ENCODE data around the gene GABRA5. TPM values are rescaled to one million over a fixed set of nuclear protein-coding genes. Genes with fewer than 3 reads are reported as not detected.

The GABRA5 gene
- total RNA-seq, 1 experiment from 2014 or later: 23.3 TPM

- no peak for TF ChIP-seq TEAD1 (CRISPR knock-in tag; IDR thresholded peaks at IDR 0.05)
These were observed 8.1 kb downstream of the GABRA5 start (continued) for GRCh38 chr15:26874774-26875475.

DNA sequence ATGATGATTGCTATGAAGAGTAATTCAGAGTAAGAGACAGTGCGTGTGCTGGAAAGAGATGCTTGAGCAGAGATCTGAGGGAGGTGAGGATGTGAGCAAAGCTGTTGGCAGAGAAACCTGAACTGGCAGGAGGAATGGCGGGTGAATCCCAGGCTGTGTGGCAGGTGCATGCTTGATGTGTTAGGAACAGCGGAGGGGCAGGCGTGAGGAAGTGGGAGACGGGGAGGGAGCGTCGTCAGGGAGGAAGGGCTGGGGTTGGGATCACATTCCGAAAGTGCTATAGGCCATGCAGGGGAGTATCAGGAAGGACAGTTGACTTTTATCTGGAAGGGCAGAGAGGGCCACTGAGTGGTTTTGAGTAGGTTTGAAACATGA is 8.6 kb downstream of the GABRA5 start:
- TF ChIP-seq JAZF1 (CRISPR knock-in tag; IDR thresholded peaks at IDR 0.05): no peak
- TF ChIP-seq CDX4 (CRISPR knock-in tag; IDR thresholded peaks at IDR 0.05; ENCODE audit: borderline replicate concordance): no peak
- TF ChIP-seq ZNF219 (CRISPR knock-in tag; IDR thresholded peaks at IDR 0.05; ENCODE audit: borderline replicate concordance): no peak
- TF ChIP-seq, protein P1, sequence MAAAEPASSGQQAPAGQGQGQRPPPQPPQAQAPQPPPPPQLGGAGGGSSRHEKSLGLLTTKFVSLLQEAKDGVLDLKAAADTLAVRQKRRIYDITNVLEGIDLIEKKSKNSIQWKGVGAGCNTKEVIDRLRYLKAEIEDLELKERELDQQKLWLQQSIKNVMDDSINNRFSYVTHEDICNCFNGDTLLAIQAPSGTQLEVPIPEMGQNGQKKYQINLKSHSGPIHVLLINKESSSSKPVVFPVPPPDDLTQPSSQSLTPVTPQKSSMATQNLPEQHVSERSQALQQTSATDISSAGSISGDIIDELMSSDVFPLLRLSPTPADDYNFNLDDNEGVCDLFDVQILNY (CRISPR knock-in tag; IDR thresholded peaks at IDR 0.05): no peak
- no peak for TF ChIP-seq IRF2 (CRISPR knock-in tag; IDR thresholded peaks at IDR 0.05; ENCODE audit: borderline replicate concordance, low read depth)
- no peak for TF ChIP-seq USF1 (CRISPR knock-in tag; IDR thresholded peaks at IDR 0.05)
- TF ChIP-seq GABPB1 (CRISPR knock-in tag; IDR thresholded peaks at IDR 0.05): no peak
- TF ChIP-seq, protein P2, sequence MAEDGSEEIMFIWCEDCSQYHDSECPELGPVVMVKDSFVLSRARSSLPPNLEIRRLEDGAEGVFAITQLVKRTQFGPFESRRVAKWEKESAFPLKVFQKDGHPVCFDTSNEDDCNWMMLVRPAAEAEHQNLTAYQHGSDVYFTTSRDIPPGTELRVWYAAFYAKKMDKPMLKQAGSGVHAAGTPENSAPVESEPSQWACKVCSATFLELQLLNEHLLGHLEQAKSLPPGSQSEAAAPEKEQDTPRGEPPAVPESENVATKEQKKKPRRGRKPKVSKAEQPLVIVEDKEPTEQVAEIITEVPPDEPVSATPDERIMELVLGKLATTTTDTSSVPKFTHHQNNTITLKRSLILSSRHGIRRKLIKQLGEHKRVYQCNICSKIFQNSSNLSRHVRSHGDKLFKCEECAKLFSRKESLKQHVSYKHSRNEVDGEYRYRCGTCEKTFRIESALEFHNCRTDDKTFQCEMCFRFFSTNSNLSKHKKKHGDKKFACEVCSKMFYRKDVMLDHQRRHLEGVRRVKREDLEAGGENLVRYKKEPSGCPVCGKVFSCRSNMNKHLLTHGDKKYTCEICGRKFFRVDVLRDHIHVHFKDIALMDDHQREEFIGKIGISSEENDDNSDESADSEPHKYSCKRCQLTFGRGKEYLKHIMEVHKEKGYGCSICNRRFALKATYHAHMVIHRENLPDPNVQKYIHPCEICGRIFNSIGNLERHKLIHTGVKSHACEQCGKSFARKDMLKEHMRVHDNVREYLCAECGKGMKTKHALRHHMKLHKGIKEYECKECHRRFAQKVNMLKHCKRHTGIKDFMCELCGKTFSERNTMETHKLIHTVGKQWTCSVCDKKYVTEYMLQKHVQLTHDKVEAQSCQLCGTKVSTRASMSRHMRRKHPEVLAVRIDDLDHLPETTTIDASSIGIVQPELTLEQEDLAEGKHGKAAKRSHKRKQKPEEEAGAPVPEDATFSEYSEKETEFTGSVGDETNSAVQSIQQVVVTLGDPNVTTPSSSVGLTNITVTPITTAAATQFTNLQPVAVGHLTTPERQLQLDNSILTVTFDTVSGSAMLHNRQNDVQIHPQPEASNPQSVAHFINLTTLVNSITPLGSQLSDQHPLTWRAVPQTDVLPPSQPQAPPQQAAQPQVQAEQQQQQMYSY (CRISPR knock-in tag; IDR thresholded peaks at IDR 0.05): no peak
- no peak overlapping the region for H3K4me3 Mint-ChIP-seq
- H3K9me3 Mint-ChIP-seq: no peaks in the 10 kb centered on the region
- no peak overlapping the region for H3K27ac Mint-ChIP-seq
- H3K27me3 Mint-ChIP-seq (ENCODE audit: low read depth): no peaks in the 10 kb centered on the region
- no peaks in the 10 kb centered on the region for H3K36me3 Mint-ChIP-seq
- ATAC-seq (no peak), DNase-seq (ENCODE audit: low spot score) (no peak)
- peaks cover 6% of the 10 kb centered on the region for H3K4me1 Mint-ChIP-seq
- ChIA-PET POLR2A (no interaction called here), CTCF (no interaction called here)

DNA sequence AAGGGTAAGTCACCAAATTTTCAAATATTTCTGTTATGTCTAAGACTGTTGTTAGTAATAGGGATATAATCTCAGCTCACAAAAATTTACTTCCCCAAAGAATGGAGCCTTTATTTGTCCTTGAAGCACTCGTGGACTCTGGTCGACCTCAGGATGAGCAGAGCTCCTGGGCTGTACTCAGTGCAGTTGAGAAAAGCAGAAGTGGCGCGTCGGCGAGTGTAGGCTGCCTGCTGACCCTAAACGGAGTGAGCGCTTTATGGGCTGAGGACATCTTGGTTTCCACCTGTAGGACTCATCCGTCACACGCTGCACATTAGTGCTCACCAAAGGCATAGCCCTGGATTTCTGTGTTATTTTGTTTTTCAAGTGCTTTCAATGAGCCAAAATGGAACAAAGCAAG is 11.0 kb downstream of the GABRA5 start:
- H3K4me1 Mint-ChIP-seq: no peaks in the 10 kb centered on the region; the same call in 1 of the 2 replicates
- no peak overlapping the region for H3K27ac Mint-ChIP-seq
- 0 out of 2 replicates have a peak, but pooled peaks cover 11% of the 10 kb centered on the region for H3K36me3 Mint-ChIP-seq
- H3K27me3 Mint-ChIP-seq (ENCODE audit: low read depth): no peaks in the 10 kb centered on the region
- ATAC-seq: no peak
- POLR2A ChIA-PET: no interaction called here
- no peak overlapping the region for H3K4me3 Mint-ChIP-seq
- H3K9me3 Mint-ChIP-seq: no peaks in the 10 kb centered on the region
- no peak for DNase-seq (ENCODE audit: low spot score)
- CTCF ChIA-PET: interaction anchor here (1.5 kb wide), 1 partner anchor 14 kb away, joined by 5 read pairs; no protein-coding TSS in a partner anchor
- TF ChIP-seq NFATC4 (CRISPR knock-in tag; IDR thresholded peaks at IDR 0.05): no peak
- TF ChIP-seq AFF4 (CRISPR knock-in tag; IDR thresholded peaks at IDR 0.05; ENCODE audit: borderline replicate concordance): no peak
- TF ChIP-seq GTF2I (CRISPR knock-in tag; conservative IDR thresholded peaks at IDR 0.05): no peak
- no peak for TF ChIP-seq FOXP1 (CRISPR knock-in tag; IDR thresholded peaks at IDR 0.05; ENCODE audit: borderline replicate concordance)
- no peak for TF ChIP-seq ZNF425 (CRISPR knock-in tag; conservative IDR thresholded peaks at IDR 0.05)
- no peak for TF ChIP-seq FOXJ3 (CRISPR knock-in tag; IDR thresholded peaks at IDR 0.05; ENCODE audit: borderline replicate concordance)
- TF ChIP-seq CDX4 (CRISPR knock-in tag; IDR thresholded peaks at IDR 0.05; ENCODE audit: borderline replicate concordance): no peak
- no peak for TF ChIP-seq CTCF (IDR thresholded peaks at IDR 0.05)
- no peak for TF ChIP-seq EMX1 (CRISPR knock-in tag; IDR thresholded peaks at IDR 0.05)

All from WTC11 (cell line).